Stimulated activated memory B cell treated with anti-CD40 and anti-IgM and Interleukin-4, amounts not matched to agents 10 μg/mL and 1 μg/mL and 100 μg/mL, for 72 hours (primary cell): Measurements from ENCODE around the gene TNPO3.

Experiments
- ATAC-seq: fragments of 150-1000 bp; cut with Tn5 transposase; 2 replicates; pipeline ENCODE4 v1.10.0; 2021
- H3K27ac Mint-ChIP-seq: one replicate; pipeline ENCODE4 v1.8.0; 2022; ENCODE audit warnings: mild to moderate bottlenecking, mixed read lengths
- H3K27me3 Mint-ChIP-seq: one replicate; pipeline ENCODE4 v1.8.0; 2022; ENCODE audit warnings: mixed read lengths
- H3K36me3 Mint-ChIP-seq: one replicate; pipeline ENCODE4 v1.8.0; 2022; ENCODE audit warnings: mixed read lengths
- H3K4me1 Mint-ChIP-seq: one replicate; pipeline ENCODE4 v1.8.0; 2022; ENCODE audit warnings: mixed read lengths
- H3K4me3 Mint-ChIP-seq: one replicate; pipeline ENCODE4 v1.8.0; 2022; ENCODE audit warnings: mild to moderate bottlenecking, moderate library complexity, mixed read lengths
- H3K9me3 Mint-ChIP-seq: one replicate; pipeline ENCODE4 v1.8.0; 2022; ENCODE audit warnings: mixed read lengths

TNPO3 gene

GRCh38 chr7:128968624-128969023 is 86.3 kb downstream of the TNPO3 start:
- Mint-ChIP-seq H3K27me3 (no peaks in the 10 kb centered on the region), H3K27ac (peak overlapping the region; percentile 94), H3K4me3 (no peak overlapping the region), H3K4me1 (peaks cover 14% of the 10 kb centered on the region), H3K9me3 (peaks cover 4% of the 10 kb centered on the region), H3K36me3 (peaks cover 69% of the 10 kb centered on the region)
- no peak for ATAC-seq

DNA sequence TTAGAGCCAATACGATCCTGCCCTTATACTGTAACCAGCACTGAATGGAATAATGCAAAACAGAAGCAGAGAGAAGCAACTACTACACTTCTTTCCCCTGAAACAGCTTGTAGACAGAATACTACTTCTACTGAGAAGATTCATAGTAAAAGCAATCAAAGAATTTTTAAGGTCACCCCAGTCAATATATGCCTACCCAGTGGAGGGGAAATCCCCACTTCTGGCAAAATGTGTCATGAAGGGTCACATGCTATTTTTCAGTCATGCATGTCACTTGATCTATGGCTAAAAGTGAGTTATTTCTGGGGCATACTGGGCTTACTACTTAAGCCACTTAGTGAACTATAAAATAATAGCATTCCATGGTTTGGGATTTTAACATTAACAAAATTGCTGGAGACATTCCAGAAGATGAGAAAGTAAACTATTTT is 91.6 kb downstream of the TNPO3 start:
- H3K9me3 Mint-ChIP-seq, result peaks cover 4% of the 10 kb centered on the region
- H3K4me1 Mint-ChIP-seq, result peaks cover 40% of the 10 kb centered on the region
- H3K36me3 Mint-ChIP-seq, result peaks cover 73% of the 10 kb centered on the region
- H3K4me3 Mint-ChIP-seq, result peak overlapping the region; percentile 45
- H3K27ac Mint-ChIP-seq, result peak overlapping the region; percentile 94
- H3K27me3 Mint-ChIP-seq, result no peaks in the 10 kb centered on the region
- peak; percentile 98 for ATAC-seq

DNA sequence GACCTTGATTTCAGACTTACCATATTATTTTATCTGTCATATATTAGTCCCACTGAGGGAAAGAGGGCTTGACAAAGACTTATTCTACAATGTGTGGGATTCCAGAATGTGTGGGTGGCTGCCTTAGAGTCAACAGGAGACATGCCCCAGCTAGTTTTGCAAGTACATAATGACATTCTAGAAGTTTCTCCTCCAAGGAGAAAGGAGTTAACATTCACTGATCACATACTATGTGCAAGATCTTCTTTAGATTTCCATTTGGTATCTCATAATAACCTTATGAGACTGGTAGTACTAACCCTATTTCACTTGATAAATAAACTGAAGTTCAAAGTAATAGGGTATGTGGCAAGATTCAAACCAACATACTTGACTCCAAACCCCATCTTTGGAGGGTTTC is 92.0 kb downstream of the TNPO3 start:
- Mint-ChIP-seq H3K27ac (peak overlapping the region; percentile 94), H3K27me3 (no peaks in the 10 kb centered on the region), H3K36me3 (peaks cover 75% of the 10 kb centered on the region), H3K9me3 (peaks cover 4% of the 10 kb centered on the region), H3K4me1 (peaks cover 40% of the 10 kb centered on the region), H3K4me3 (peak overlapping the region; percentile 45)
- peak; percentile 60 for ATAC-seq

GRCh38 chr7:128961030-128961659 is 93.8 kb downstream of the TNPO3 start:
- no peak overlapping the region for H3K4me3 Mint-ChIP-seq
- peaks cover 40% of the 10 kb centered on the region for H3K4me1 Mint-ChIP-seq
- ATAC-seq, result no peak
- no peaks in the 10 kb centered on the region for H3K27me3 Mint-ChIP-seq
- peaks cover 4% of the 10 kb centered on the region for H3K9me3 Mint-ChIP-seq
- H3K36me3 Mint-ChIP-seq, result peaks cover 73% of the 10 kb centered on the region
- H3K27ac Mint-ChIP-seq, result peak overlapping the region; percentile 94

GRCh38 chr7:128959296-128959695 is 95.6 kb downstream of the TNPO3 start:
- no peaks in the 10 kb centered on the region for H3K27me3 Mint-ChIP-seq
- no peak for ATAC-seq
- no peaks in the 10 kb centered on the region for H3K9me3 Mint-ChIP-seq
- H3K36me3 Mint-ChIP-seq, result peaks cover 74% of the 10 kb centered on the region
- H3K4me1 Mint-ChIP-seq, result peaks cover 46% of the 10 kb centered on the region
- peak overlapping the region; percentile 76 for H3K27ac Mint-ChIP-seq
- H3K4me3 Mint-ChIP-seq, result no peak overlapping the region

DNA sequence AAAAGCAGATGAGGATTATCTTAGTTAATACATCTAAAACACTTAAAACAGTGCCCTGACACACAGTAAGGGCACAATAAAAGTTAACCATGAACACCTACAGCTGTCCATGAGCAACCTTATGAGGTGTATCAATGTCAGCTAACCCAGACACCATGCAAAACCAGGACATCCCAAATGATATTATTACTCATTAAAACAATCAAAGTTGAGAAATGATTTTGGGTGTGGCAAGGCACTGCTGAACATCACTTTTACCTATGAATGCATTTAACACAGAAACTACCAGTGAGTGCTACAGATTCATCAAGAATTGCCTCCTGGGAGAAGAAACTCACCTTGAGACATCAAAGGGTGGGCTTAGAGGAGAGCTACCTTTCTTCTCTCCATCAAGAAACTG is 98.9 kb downstream of the TNPO3 start:
- Mint-ChIP-seq H3K4me3 (no peak overlapping the region), H3K4me1 (peaks cover 42% of the 10 kb centered on the region), H3K36me3 (peaks cover 87% of the 10 kb centered on the region), H3K9me3 (no peaks in the 10 kb centered on the region), H3K27me3 (no peaks in the 10 kb centered on the region), H3K27ac (peak overlapping the region; percentile 99)
- no peak for ATAC-seq

DNA sequence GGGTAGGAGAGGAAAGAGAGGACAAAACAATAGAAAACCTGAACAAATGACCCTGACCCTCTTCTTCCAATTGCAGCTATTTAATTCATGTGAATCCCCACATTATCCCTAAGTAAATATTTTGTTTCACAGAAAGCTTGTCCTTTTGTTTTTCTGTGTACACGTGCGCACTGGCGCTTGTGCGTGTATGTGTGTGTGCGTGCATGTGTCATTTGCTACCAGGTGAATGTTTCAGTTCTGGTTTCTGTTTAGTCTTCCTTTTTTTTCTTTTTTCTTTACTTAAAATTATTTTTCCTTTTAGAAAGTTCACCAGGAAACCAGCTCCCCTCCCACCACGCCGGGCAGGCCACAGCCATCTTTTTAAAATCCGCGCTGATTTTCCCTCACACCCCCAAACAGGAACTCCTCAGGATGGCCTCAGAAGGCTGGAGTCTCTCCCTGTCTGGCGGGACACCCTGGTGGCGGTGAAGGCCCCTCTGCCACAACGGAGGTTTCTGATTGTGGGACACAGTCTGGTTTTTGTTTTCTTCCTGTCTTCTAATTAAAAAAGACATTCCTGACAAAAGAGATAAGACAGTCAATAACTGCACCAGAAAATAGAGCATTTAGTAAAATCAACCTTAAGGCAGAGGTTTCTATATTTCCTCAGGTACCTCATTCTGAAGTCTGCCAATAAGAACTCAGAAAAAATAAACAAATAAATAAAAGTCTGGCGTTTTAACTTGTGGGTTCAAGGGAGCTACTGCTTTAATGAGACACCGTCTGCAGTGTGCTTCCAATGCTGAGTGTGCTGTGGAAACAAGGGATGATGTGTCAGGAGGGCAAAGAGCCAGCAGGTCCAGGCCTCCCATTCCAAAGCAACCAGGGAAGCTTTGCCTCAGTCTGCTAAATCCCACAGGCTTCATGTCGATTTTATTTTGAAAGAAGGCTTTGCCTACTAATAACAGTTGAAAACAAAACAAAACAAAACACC is 99.8 kb downstream of the TNPO3 start:
- ATAC-seq, result peak; percentile 90
- H3K27me3 Mint-ChIP-seq, result no peaks in the 10 kb centered on the region
- H3K4me1 Mint-ChIP-seq, result peaks cover 48% of the 10 kb centered on the region
- H3K9me3 Mint-ChIP-seq, result no peaks in the 10 kb centered on the region
- H3K4me3 Mint-ChIP-seq, result peak overlapping the region; percentile 73
- peak overlapping the region; percentile 99 for H3K27ac Mint-ChIP-seq
- peaks cover 90% of the 10 kb centered on the region for H3K36me3 Mint-ChIP-seq

DNA sequence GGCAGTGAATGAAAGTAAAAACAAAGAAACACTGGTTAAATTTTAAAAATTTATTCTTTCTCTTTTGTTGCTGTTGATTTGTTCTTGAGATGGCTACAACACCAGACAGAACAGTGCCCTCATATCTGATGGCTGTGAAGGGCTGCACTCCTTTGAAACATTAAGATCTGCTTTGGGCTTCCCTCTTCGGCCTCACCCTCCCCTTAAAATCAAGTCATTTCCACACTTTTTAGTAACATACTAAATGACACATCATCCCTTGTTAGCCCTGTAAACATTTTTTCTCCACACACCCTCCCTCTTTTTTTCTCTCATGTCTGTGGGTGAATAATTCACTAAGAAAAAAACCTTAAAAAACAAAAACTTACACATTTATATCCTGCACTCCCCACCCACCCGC is 100.8 kb downstream of the TNPO3 start:
- peak; percentile 52 for ATAC-seq
- H3K4me1 Mint-ChIP-seq, result peaks cover 48% of the 10 kb centered on the region
- no peaks in the 10 kb centered on the region for H3K9me3 Mint-ChIP-seq
- H3K27ac Mint-ChIP-seq, result peak overlapping the region; percentile 99
- H3K27me3 Mint-ChIP-seq, result no peaks in the 10 kb centered on the region
- H3K36me3 Mint-ChIP-seq, result peaks cover 88% of the 10 kb centered on the region
- peak overlapping the region; percentile 73 for H3K4me3 Mint-ChIP-seq

- H3K9me3 Mint-ChIP-seq, result no peaks in the 10 kb centered on the region
- no peak for ATAC-seq
- H3K27ac Mint-ChIP-seq, result peak overlapping the region; percentile 99
- H3K27me3 Mint-ChIP-seq, result no peaks in the 10 kb centered on the region
- H3K36me3 Mint-ChIP-seq, result peaks cover 91% of the 10 kb centered on the region
- H3K4me3 Mint-ChIP-seq, result no peak overlapping the region
- peaks cover 74% of the 10 kb centered on the region for H3K4me1 Mint-ChIP-seq
Measured at GRCh38 chr7:128951296-128951695, 103.6 kb downstream of the TNPO3 start.

DNA sequence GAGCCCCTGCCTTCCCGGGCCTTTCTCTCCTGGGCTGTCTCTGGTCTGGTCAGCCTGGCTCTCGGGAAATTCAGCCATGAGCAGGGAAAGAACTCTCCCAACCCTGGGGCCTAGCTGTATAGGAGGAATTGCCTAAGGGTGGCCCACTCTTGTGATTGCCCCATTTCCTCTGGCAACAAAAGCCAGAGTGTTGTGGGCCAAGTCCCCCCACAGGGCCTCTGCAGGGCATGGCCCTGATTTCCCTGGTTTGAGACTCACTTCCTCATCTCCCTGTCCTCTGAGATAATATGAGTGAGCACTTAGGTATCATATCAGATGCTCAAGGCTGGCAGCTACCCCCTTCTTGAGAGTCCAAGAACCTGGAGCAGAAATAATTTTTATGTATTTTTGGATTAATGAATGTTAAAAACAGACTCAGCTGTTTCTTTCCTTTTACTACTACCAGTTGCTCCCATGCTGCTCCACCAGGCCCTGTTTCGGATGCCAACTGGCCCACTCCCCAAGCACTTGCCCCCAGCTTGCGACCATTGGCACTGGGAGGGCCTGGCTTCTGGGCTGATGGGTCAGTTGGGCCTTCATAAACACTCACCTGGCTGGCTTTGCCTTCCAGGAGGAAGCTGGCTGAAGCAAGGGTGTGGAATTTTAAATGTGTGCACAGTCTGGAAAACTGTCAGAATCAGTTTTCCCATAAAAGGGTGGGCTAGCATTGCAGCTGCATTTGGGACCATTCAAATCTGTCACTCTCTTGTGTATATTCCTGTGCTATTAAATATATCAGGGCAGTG is 105.7 kb downstream of the TNPO3 start:
- peak overlapping the region; percentile 99 for H3K27ac Mint-ChIP-seq
- H3K27me3 Mint-ChIP-seq, result no peaks in the 10 kb centered on the region
- peaks cover 68% of the 10 kb centered on the region for H3K4me1 Mint-ChIP-seq
- no peaks in the 10 kb centered on the region for H3K9me3 Mint-ChIP-seq
- H3K4me3 Mint-ChIP-seq, result no peak overlapping the region
- H3K36me3 Mint-ChIP-seq, result peaks cover 90% of the 10 kb centered on the region
- peak; percentile 47 for ATAC-seq

DNA sequence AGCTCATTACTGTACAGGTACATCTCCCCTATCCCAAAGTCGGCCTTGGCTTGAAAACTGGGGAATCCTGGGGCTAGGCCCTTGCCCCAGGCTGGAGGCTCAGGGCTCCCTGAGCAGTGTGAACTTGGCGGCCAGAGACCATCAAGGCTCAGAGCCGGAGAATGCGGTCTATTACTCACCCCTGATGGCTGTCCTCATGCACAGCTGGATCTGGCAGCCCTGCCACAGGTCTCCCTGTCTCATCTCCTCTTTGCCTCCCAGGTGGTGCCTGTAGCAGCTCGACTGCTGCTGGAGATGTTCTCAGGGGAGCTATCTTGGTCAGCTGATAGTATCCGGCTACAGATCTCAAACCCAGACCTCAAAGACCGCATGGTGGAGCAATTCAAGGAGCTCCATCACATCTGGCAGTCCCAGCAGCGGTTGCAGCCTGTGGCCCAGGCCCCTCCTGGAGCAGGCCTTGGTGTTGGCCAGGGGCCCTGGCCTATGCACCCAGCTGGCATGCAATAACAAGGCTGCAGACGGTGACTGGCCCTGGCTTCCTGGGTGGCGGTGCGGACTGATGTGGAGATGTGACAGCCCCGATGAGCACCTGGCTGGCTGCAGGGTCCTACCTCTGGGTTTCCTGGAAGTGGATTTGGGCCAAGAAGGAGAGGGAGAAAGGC is 106.5 kb downstream of the TNPO3 start:
- Mint-ChIP-seq H3K27me3 (no peaks in the 10 kb centered on the region), H3K4me3 (no peak overlapping the region), H3K36me3 (peaks cover 89% of the 10 kb centered on the region), H3K4me1 (peaks cover 66% of the 10 kb centered on the region), H3K9me3 (no peaks in the 10 kb centered on the region), H3K27ac (peak overlapping the region; percentile 67)
- ATAC-seq, result no peak

DNA sequence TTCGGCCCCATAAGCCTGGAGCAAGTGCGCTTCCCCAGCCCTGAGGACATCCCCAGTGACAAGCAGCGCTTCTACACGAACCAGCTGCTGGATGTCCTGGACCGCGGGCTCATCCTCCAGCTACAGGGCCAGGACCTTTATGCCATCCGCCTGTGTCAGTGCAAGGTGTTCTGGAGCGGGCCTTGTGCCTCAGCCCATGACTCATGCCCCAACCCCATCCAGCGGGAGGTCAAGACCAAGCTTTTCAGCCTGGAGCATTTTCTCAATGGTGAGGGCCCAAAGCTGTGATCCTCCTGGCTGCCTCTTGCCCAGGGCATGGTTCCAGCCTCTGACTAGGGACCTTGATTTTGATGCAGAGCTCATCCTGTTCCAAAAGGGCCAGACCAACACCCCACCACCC is 107.1 kb downstream of the TNPO3 start:
- H3K4me3 Mint-ChIP-seq, result no peak overlapping the region
- H3K4me1 Mint-ChIP-seq, result peaks cover 65% of the 10 kb centered on the region
- no peak for ATAC-seq
- H3K27ac Mint-ChIP-seq, result peak overlapping the region; percentile 67
- peaks cover 88% of the 10 kb centered on the region for H3K36me3 Mint-ChIP-seq
- no peaks in the 10 kb centered on the region for H3K9me3 Mint-ChIP-seq
- no peaks in the 10 kb centered on the region for H3K27me3 Mint-ChIP-seq

- Mint-ChIP-seq H3K27me3 (no peaks in the 10 kb centered on the region), H3K27ac (peak overlapping the region; percentile 59), H3K4me3 (peak overlapping the region; percentile 9), H3K4me1 (peaks cover 67% of the 10 kb centered on the region), H3K36me3 (peaks cover 85% of the 10 kb centered on the region), H3K9me3 (no peaks in the 10 kb centered on the region)
- ATAC-seq, result peak; percentile 42
Measured at GRCh38 chr7:128946936-128947830, 107.7 kb downstream of the TNPO3 start.
